ENCODE measurements around the gene CCDC106. TPM values are rescaled to one million over a fixed set of nuclear protein-coding genes. Genes with fewer than 3 reads are reported as not detected.

CCDC106 gene
- total and polyA plus RNA-seq, 2 donors = 4.1 to 17.7 TPM

DNA sequence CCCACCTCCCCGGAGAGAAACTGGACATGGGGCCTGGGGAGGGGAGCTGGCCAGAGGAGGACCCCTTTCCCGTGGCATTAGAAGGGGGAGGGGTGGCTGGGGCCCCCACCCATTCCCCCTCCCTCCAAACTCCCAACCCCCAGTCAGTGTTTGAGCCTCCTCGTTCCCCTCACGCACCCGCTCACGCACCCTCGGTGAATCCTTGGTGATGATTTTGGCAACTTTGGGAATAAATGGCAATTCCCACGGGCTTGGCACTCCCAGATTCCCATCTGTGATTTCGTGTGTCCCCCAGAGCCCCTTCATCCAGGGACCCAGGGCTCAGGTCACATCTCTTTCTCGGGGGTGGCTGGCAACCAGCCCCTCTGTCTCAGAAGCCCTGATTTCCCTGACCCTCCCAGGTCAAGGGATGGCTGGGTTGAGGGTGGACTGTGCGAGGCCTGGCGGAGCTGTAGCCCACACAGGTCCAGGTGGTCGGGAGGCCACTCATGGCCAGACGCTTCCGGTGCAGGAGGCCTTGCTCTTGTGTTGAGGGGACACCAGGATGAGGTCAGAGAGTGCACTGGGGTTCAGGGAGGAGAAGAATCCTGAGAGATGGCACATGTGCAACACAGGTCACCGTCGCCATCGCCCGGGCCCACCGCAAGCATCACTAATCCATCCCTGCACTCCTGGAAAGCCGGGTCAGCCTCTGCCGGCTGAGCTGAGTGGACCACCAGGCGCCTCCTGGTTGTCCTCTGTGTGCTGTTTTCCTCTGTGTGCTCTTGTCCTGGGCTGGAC is 47.7 kb downstream of the CCDC106 start:
- Histone ChIP-seq H3K4me3 (ENCODE audit: low read depth, low read length) (no peak overlapping the region), H3K4me1 (ENCODE audit: insufficient read depth) (no peaks in the 10 kb centered on the region), H3K36me3 (ENCODE audit: insufficient read depth) (peaks cover 3% of the 10 kb centered on the region), H3K27ac (ENCODE audit: low read depth) (no peak overlapping the region)
- 91% methylated on average over 23 of the region's 23 CpGs for WGBS
- DNase-seq (ENCODE audit: extremely low spot score) = no peak

DNA sequence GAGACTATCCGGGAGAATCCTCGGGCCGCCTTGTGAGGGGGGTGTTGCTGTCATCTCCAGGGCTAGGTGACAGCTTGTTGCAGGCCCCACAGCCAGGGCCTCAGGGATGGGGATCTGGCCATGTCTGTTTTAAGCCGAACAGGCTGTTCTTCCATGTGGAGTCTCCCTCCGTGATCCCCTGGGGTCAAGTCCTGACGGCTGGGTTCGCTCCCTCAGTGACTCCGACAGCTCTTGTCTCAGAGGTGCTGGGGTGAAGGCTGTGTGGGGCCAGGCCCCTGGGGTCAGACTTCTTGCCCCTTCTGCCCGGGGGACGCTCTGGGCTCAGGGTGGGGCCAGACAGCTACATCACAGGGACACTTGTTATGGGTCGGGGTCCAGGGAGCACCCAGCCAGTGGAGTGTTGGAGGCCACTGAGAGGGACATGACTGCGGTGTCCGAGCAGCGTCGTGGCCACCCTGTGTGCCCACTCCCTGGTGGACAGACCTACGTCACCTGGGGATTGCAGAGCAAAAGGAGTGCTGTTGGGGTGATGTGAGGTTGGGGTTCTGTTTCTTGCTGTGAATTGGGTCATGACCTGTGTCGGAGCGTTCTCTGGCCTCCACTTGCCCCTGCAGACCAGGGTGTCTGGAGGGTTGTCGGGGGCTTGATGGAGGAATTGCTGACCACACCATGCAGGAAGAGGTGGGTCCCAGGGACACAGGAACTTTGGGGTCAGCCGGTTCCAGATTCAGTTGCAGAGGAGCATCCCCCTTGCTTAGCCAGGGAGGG is 48.5 kb downstream of the CCDC106 start:
- DNase-seq (ENCODE audit: extremely low spot score) = no peak
- WGBS = 93% methylated on average over 20 of the region's 20 CpGs
- H3K4me1 ChIP-seq (ENCODE audit: insufficient read depth) = no peaks in the 10 kb centered on the region
- H3K4me3 ChIP-seq (ENCODE audit: low read depth, low read length) = no peak overlapping the region
- no peak overlapping the region for H3K27ac ChIP-seq (ENCODE audit: low read depth)
- peaks cover 3% of the 10 kb centered on the region for H3K36me3 ChIP-seq (ENCODE audit: insufficient read depth)

DNA sequence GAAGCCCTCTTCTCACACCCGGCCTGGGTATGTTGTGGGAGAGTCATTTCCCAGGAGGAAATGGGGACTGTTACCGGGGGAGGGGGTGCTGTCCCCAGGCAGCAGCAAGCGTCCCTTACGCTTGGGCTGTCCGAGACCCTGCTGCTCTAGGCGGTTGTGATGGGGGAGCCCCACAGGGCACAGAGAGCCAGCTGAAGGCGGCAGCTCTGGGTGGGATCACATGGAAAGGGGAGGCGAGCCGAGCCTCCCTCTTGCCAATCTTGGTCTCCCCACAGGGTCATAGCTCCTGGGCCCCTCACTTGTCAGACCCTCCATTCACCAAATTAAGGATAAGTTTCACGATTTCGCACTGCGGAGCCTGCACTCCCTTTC is 49.0 kb downstream of the CCDC106 start:
- no peaks in the 10 kb centered on the region for H3K4me1 ChIP-seq (ENCODE audit: insufficient read depth)
- no peak overlapping the region for H3K4me3 ChIP-seq (ENCODE audit: low read depth, low read length)
- WGBS = 86% methylated on average over 12 of the region's 12 CpGs
- H3K36me3 ChIP-seq (ENCODE audit: insufficient read depth) = peaks cover 3% of the 10 kb centered on the region
- no peak for DNase-seq (ENCODE audit: extremely low spot score)
- no peak overlapping the region for H3K27ac ChIP-seq (ENCODE audit: low read depth)

DNA sequence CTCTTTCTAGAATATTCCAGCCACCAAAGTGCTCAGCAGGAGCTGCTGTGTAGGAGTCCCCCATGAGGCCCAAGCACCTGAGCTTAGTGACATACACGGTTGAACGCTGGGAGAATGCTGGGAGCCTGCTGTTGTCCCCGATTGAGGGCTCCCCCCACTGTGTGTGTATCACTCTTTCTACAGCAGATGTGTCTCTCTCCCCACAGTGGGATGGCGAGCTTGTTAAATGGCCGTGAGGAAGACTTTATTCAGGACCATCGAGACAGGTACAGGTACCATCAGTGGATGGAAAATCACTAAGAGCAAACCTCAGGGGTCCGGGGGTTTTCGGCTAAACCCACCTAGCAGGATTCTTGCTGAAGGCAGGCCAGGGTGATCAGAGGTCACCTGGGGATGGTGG is 49.7 kb downstream of the CCDC106 start:
- 92% methylated on average over 8 of the region's 8 CpGs for WGBS
- Histone ChIP-seq H3K27ac (ENCODE audit: low read depth) (no peak overlapping the region), H3K36me3 (ENCODE audit: insufficient read depth) (peaks cover 3% of the 10 kb centered on the region), H3K4me3 (ENCODE audit: low read depth, low read length) (no peak overlapping the region), H3K4me1 (ENCODE audit: insufficient read depth) (no peaks in the 10 kb centered on the region)
- no peak for DNase-seq (ENCODE audit: extremely low spot score)

DNA sequence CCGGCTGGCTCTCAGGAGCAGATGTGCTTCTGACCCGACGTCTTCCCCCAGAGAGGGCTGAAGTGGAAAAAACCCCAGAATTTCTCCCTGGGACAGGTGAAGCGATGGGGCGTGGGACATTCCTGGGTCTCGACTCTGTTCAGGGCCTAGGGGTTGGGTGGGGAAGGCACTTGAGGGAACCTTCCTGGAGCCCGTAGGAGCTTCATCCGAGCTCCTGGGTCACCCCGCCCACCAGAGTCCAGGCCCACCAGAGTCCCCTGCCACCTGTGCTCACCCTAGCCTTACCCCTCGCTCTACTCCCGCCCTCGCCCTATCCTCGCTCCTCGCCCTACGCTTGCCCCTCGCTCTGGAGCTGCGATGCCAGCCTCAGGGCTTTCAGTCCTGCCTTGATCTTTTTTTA is 50.2 kb downstream of the CCDC106 start:
- Histone ChIP-seq H3K36me3 (ENCODE audit: insufficient read depth) (peaks cover 3% of the 10 kb centered on the region), H3K4me3 (ENCODE audit: low read depth, low read length) (no peak overlapping the region), H3K4me1 (ENCODE audit: insufficient read depth) (no peaks in the 10 kb centered on the region), H3K27ac (ENCODE audit: low read depth) (no peak overlapping the region)
- 92% methylated on average over 17 of the region's 17 CpGs for WGBS
- no peak for DNase-seq (ENCODE audit: extremely low spot score)

DNA sequence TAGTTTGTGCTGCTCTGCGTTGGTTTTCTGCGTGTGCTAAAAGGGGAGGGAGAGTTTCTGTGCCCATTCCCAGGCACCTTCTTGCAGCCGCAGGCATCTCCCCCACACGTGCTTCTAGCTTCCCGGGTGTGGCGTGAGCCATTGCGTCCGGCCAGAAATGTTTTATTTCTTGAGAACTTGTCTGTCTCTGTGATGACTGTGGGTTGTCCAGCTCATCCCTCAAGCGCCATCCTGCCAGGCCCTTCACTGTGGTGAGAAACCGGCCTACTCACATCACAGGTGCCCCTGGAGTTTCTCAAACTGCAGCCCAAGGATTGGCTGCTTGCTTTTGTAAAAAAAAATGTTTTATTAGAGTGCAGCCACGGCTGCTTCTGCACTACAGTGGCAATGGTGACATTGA is 51.2 kb downstream of the CCDC106 start:
- Histone ChIP-seq H3K4me3 (ENCODE audit: low read depth, low read length) (no peak overlapping the region), H3K36me3 (ENCODE audit: insufficient read depth) (peaks cover 3% of the 10 kb centered on the region), H3K4me1 (ENCODE audit: insufficient read depth) (no peaks in the 10 kb centered on the region), H3K27ac (ENCODE audit: low read depth) (no peak overlapping the region)
- DNase-seq (ENCODE audit: extremely low spot score) = no peak
- 86% methylated on average over 11 of the region's 11 CpGs for WGBS

DNA sequence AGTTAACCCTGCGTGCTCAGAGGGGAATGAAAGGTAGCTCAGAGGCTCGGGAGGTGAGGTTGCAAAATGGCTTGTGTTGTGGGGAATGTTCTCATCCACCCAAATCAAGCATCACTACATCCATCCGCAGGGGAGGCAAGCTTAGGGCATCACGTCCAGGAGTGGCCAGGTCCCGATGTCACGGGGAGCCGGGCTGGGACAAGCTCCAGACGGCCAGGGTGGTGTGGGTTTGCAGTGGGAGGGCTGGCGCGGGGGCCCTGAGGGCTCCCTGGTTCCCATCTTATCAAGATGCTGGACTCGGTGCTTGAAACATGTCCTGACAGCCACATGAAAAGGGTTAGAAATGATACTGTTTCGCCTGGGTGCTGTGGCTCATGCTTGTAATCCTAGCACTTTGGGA is 52.8 kb downstream of the CCDC106 start:
- DNase-seq (ENCODE audit: extremely low spot score) = no peak
- Histone ChIP-seq H3K27ac (ENCODE audit: low read depth) (no peak overlapping the region), H3K36me3 (ENCODE audit: insufficient read depth) (no peaks in the 10 kb centered on the region)

DNA sequence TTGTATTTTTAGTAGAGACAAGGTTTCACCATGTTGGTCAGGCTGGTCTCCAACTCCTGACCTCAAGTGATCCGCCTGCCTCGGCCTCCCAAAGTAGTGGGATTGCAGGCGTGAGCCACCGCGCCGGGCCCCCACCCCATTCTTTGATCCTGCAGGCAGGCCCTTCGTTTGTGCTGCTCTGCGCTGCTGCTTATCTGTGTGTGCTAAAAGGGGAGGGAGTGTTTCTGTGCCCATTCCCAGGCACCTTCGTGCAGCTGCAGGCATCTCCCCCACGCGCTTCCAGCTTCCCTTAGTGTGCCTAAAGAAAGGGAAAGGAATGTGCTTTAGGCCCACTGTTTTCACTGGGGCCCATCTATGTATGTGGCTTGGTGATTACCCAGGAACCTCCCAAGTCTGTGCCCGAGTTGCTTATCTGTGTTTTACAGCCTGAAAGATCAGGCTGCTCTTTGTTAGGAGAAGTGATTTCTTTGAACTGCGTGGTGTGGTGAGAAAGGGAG is 54.2 kb downstream of the CCDC106 start:
- WGBS = 47% methylated on average over 13 of the region's 13 CpGs
- Histone ChIP-seq H3K4me3 (ENCODE audit: low read depth, low read length) (no peak overlapping the region), H3K36me3 (ENCODE audit: insufficient read depth) (no peaks in the 10 kb centered on the region), H3K27ac (ENCODE audit: low read depth) (no peak overlapping the region), H3K4me1 (ENCODE audit: insufficient read depth) (no peaks in the 10 kb centered on the region)
- DNase-seq (ENCODE audit: extremely low spot score) = no peak

More for the DNA sequence above, 52.8 kb downstream of the CCDC106 start:
- no peaks in the 10 kb centered on the region for H3K4me1 ChIP-seq (ENCODE audit: insufficient read depth)
- 91% methylated on average over 12 of the region's 12 CpGs for WGBS
- H3K4me3 ChIP-seq (ENCODE audit: low read depth, low read length) = no peak overlapping the region

Other genes starting within 250 kb of the CCDC106 start
- gene UBE2S, start 240.4 kb upstream of the CCDC106 start, total RNA-seq = 29.9 TPM
- 17.5 TPM for gene UBE2S, start 240.4 kb upstream of the CCDC106 start, polyA plus RNA-seq
- 0.16 TPM for gene SHISA7, start 204.9 kb upstream of the CCDC106 start, total RNA-seq
- 0.05 TPM for gene SHISA7, start 204.9 kb upstream of the CCDC106 start, polyA plus RNA-seq
- gene ISOC2, start 186.6 kb upstream of the CCDC106 start, total RNA-seq = 35.1 TPM
- gene ISOC2, start 186.6 kb upstream of the CCDC106 start, polyA plus RNA-seq = 94.1 TPM
- not detected for gene C19orf85, start 183.5 kb upstream of the CCDC106 start, total RNA-seq
- gene C19orf85, start 183.5 kb upstream of the CCDC106 start, polyA plus RNA-seq = 0.51 TPM
- gene ZNF628, start 171.6 kb upstream of the CCDC106 start, total RNA-seq = 0.79 TPM
- 11.9 TPM for gene ZNF628, start 171.6 kb upstream of the CCDC106 start, polyA plus RNA-seq
- gene NAT14, start 163.0 kb upstream of the CCDC106 start, total RNA-seq = 7.1 TPM
- gene NAT14, start 163.0 kb upstream of the CCDC106 start, polyA plus RNA-seq = 27.0 TPM
- 24.4 TPM for gene SSC5D, start 159.8 kb upstream of the CCDC106 start, total RNA-seq
- gene SSC5D, start 159.8 kb upstream of the CCDC106 start, polyA plus RNA-seq = 24.4 TPM
- gene SBK2, start 111.1 kb upstream of the CCDC106 start, total RNA-seq = not detected
- not detected for gene SBK2, start 111.1 kb upstream of the CCDC106 start, polyA plus RNA-seq
- not detected for gene SBK3, start 102.7 kb upstream of the CCDC106 start, total RNA-seq
- gene SBK3, start 102.7 kb upstream of the CCDC106 start, polyA plus RNA-seq = 0.72 TPM
- 1.6 TPM for gene ZNF579, start 67.4 kb upstream of the CCDC106 start, total RNA-seq
- 10.8 TPM for gene ZNF579, start 67.4 kb upstream of the CCDC106 start, polyA plus RNA-seq
- 2.3 TPM for gene FIZ1, start 48.7 kb upstream of the CCDC106 start, total RNA-seq
- 11.1 TPM for gene FIZ1, start 48.7 kb upstream of the CCDC106 start, polyA plus RNA-seq
- 5.7 TPM for gene ZNF524, start 47.9 kb upstream of the CCDC106 start, total RNA-seq
- 30.9 TPM for gene ZNF524, start 47.9 kb upstream of the CCDC106 start, polyA plus RNA-seq
- 2.1 TPM for gene ZNF865, start 42.6 kb upstream of the CCDC106 start, total RNA-seq
- gene ZNF865, start 42.6 kb upstream of the CCDC106 start, polyA plus RNA-seq = 13.7 TPM
- gene ZNF784, start 23.6 kb upstream of the CCDC106 start, total RNA-seq = 4.7 TPM
- 9.7 TPM for gene ZNF784, start 23.6 kb upstream of the CCDC106 start, polyA plus RNA-seq
- 4.1 TPM for gene ZNF580, start 7.2 kb upstream of the CCDC106 start, total RNA-seq
- gene ZNF580, start 7.2 kb upstream of the CCDC106 start, polyA plus RNA-seq = 49.0 TPM
- 6.5 TPM for gene ZNF581, start 4.6 kb upstream of the CCDC106 start, total RNA-seq
- gene ZNF581, start 4.6 kb upstream of the CCDC106 start, polyA plus RNA-seq = 21.8 TPM
- gene U2AF2, start 6.8 kb downstream of the CCDC106 start, total RNA-seq = 44.6 TPM
- gene U2AF2, start 6.8 kb downstream of the CCDC106 start, polyA plus RNA-seq = 129 TPM
- gene EPN1, start 27.0 kb downstream of the CCDC106 start, total RNA-seq = 23.4 TPM
- 106 TPM for gene EPN1, start 27.0 kb downstream of the CCDC106 start, polyA plus RNA-seq
- not detected for gene NLRP9, start 90.2 kb downstream of the CCDC106 start, total RNA-seq
- not detected for gene NLRP9, start 90.2 kb downstream of the CCDC106 start, polyA plus RNA-seq
- 0.58 TPM for gene RFPL4A, start 110.9 kb downstream of the CCDC106 start, total RNA-seq
- not detected for gene RFPL4A, start 110.9 kb downstream of the CCDC106 start, polyA plus RNA-seq
- not detected for gene RFPL4AL1, start 120.9 kb downstream of the CCDC106 start, total RNA-seq
- gene RFPL4AL1, start 120.9 kb downstream of the CCDC106 start, polyA plus RNA-seq = not detected
- gene NLRP11, start 183.8 kb downstream of the CCDC106 start, total RNA-seq = not detected
- gene NLRP11, start 183.8 kb downstream of the CCDC106 start, polyA plus RNA-seq = not detected
- not detected for gene NLRP4, start 188.3 kb downstream of the CCDC106 start, total RNA-seq
- gene NLRP4, start 188.3 kb downstream of the CCDC106 start, polyA plus RNA-seq = not detected